Measurements from ENCODE around the gene POLR2M. TPM values are rescaled to one million over a fixed set of nuclear protein-coding genes. Genes with fewer than 3 reads are reported as not detected.

POLR2M gene
- total and polyA plus RNA-seq, 10 of the 15 experiments (the other 5 are each of a cell fraction or from before 2014, with no cell fraction given) = 5.8 to 364 (median 23.7) TPM

- Histone ChIP-seq H3K4me3 (peak overlapping the region; percentile 96), H3K9me3 (replicated peaks; ENCODE audit: control insufficient read depth, insufficient read depth, low read length) (no peaks in the 10 kb centered on the region), H3K27ac (ENCODE audit: control insufficient read depth, insufficient read depth) (no peak overlapping the region; the same call in 1 of the 2 replicates), H3K36me3 (ENCODE audit: control insufficient read depth in 2 of 2, insufficient read depth in 2 of 2, low read length in 1 of 2) (peaks cover 1 to 19% of the 10 kb centered on the region in 2 experiments; a peak in 3 of 4 replicates), H3K4me1 (ENCODE audit: control insufficient read depth, insufficient read depth, low read length) (peaks cover 3% of the 10 kb centered on the region), H4K20me1 (ENCODE audit: control insufficient read depth, insufficient read depth) (no peaks in the 10 kb centered on the region; the same call in 1 of the 2 replicates), H3K4me2 (ENCODE audit: control insufficient read depth, insufficient read depth) (peak overlapping the region; percentile 98), H2AFZ (ENCODE audit: control insufficient read depth, low read depth, low read length) (no peak overlapping the region), H3K9ac (ENCODE audit: control insufficient read depth, insufficient read depth, low read length) (peak overlapping the region; percentile 99; the same call in 1 of the 2 replicates), H3K79me2 (ENCODE audit: control insufficient read depth, insufficient read depth, low read length) (peaks cover 36% of the 10 kb centered on the region), H3K27me3 (replicated peaks in 1 of 2; ENCODE audit: control insufficient read depth in 2 of 2, insufficient read depth in 2 of 2, low read length in 1 of 2) (no peaks in the 10 kb centered on the region)
- TF ChIP-seq ATF7 (IDR thresholded peaks at IDR 0.05; ENCODE audit: low read depth) (peak; percentile 76), ZNF687 (IDR thresholded peaks at IDR 0.05) (no peak), RCOR1 (conservative IDR thresholded peaks at IDR 0.05; ENCODE audit: low read depth, low read length) (no peak), TAF1 (IDR thresholded peaks at IDR 0.05; ENCODE audit: borderline replicate concordance, low read depth, low read length) (no peak), EZH2 (IDR thresholded peaks at IDR 0.05; ENCODE audit: borderline replicate concordance, control insufficient read depth, low read depth, low read length) (no peak)
- no peak for DNase-seq (ENCODE audit: low read depth, low spot score)
- ATAC-seq = no peak
- ChIA-PET RAD21 (ENCODE audit: unreplicated experiment) (no interaction called here), CTCF (interaction anchor here (1.0 to 2.9 kb wide), 3 partner anchors 11 to 148 kb away, joined by 4 to 21 read pairs (median 8); no protein-coding TSS in a partner anchor), SMC1A (ENCODE audit: uncharacterized antibody, unreplicated experiment) (interaction anchor here (1.4 kb wide), 1 partner anchor 12 kb away, joined by 4 read pairs; no protein-coding TSS in a partner anchor), POLR2A (no interaction called here)
- in situ Hi-C loops (cut with MboI) (no loop called here), intact Hi-C loops (cut with micrococcal nuclease; ENCODE audit: unreplicated experiment) (no loop called here)
- WGBS (ENCODE audit: insufficient coverage, insufficient replicate concordance, low lambda C conversion rate, missing lambda C conversion rate) = 90% methylated on average over 4 of the region's 4 CpGs
- BruUV-seq (replicated peaks) = no TSS peak
- no peak for FAIRE-seq
Measured at GRCh38 chr15:57708047-57708446, 1.5 kb downstream of the POLR2M start.
